ENCODE measurements around the gene OLFML1. TPM values are rescaled to one million over a fixed set of nuclear protein-coding genes. Genes with fewer than 3 reads are reported as not detected.

Gene OLFML1
- total and polyA plus RNA-seq, 8 donors = 28.8 to 63.4 (median 45.3) TPM

- DNase-seq (peak in 1 of 4 donors; percentile 31), ATAC-seq (no peak)
- H3K36me3 ChIP-seq = no peaks in the 10 kb centered on the region
- peak overlapping the region; percentile 34 to 35 for H3K4me3 ChIP-seq
- intact Hi-C loops (cut with DNase I) = no loop called here
- peaks cover 0 to 8% of the 10 kb centered on the region in 2 donors for H3K27me3 ChIP-seq
- H3K4me1 ChIP-seq = peaks cover 0 to 6% of the 10 kb centered on the region in 2 donors
- H3K27ac ChIP-seq = peak overlapping the region in 1 of 2 donors; percentile 54
- H3K9me3 ChIP-seq = no peaks in the 10 kb centered on the region
- no peak for TF ChIP-seq CTCF (IDR thresholded peaks at IDR 0.05)
Measured at GRCh38 chr11:7486098-7486780, 933 bp downstream of the OLFML1 start.

DNA sequence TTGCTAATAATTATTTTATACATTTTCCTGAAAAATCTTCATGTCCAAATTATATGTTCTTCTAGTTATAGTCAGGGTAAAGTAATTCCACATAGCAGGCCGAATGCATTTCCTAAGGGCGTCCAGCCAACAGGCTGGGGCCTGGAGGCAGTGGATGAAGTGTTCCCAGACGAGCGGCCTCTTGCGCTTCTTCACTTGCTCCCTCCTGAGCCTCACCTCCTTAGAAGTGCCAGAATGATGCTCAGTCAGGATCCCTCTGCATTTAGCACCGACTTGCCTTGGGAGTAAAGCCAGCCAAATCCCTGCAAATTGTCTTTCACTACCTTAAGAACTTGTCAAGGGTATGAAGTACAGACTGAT lies 1.5 kb downstream of the OLFML1 start:
- Histone ChIP-seq H3K4me3 (peak overlapping the region; percentile 34 to 35), H3K4me1 (peaks cover 0 to 6% of the 10 kb centered on the region in 2 donors), H3K36me3 (no peaks in the 10 kb centered on the region), H3K27me3 (peaks cover 0 to 8% of the 10 kb centered on the region in 2 donors), H3K9me3 (no peaks in the 10 kb centered on the region), H3K27ac (no peak overlapping the region)
- ATAC-seq = no peak
- intact Hi-C loops (cut with DNase I) = no loop called here
- peak in 2 of 4 donors; percentile 53 to 67 for DNase-seq
- TF ChIP-seq CTCF (IDR thresholded peaks at IDR 0.05) = no peak

GRCh38 chr11:7487360-7487759 lies 2.1 kb downstream of the OLFML1 start:
- peak overlapping the region in 1 of 2 donors; percentile 34 for H3K4me3 ChIP-seq
- intact Hi-C loops (cut with DNase I) = no loop called here

GRCh38 chr11:7488681-7489080 lies 3.4 kb downstream of the OLFML1 start:
- H3K4me3 ChIP-seq = no peak overlapping the region
- no peaks in the 10 kb centered on the region for H3K36me3 ChIP-seq
- intact Hi-C loops (cut with DNase I) = no loop called here
- H3K27ac ChIP-seq = no peak overlapping the region
- no peak for DNase-seq
- TF ChIP-seq CTCF (IDR thresholded peaks at IDR 0.05) = no peak
- no peaks in the 10 kb centered on the region for H3K27me3 ChIP-seq
- peaks cover 0 to 6% of the 10 kb centered on the region in 2 donors for H3K4me1 ChIP-seq
- ATAC-seq = no peak
- no peaks in the 10 kb centered on the region for H3K9me3 ChIP-seq

More at GRCh38 chr11:7487360-7487759, 2.1 kb downstream of the OLFML1 start:
- Histone ChIP-seq H3K27me3 (peaks cover 0 to 8% of the 10 kb centered on the region in 2 donors), H3K27ac (no peak overlapping the region), H3K36me3 (no peaks in the 10 kb centered on the region), H3K4me1 (peaks cover 0 to 6% of the 10 kb centered on the region in 2 donors), H3K9me3 (no peaks in the 10 kb centered on the region)
- DNase-seq (no peak), ATAC-seq (no peak)
- no peak for TF ChIP-seq CTCF (IDR thresholded peaks at IDR 0.05)

DNA sequence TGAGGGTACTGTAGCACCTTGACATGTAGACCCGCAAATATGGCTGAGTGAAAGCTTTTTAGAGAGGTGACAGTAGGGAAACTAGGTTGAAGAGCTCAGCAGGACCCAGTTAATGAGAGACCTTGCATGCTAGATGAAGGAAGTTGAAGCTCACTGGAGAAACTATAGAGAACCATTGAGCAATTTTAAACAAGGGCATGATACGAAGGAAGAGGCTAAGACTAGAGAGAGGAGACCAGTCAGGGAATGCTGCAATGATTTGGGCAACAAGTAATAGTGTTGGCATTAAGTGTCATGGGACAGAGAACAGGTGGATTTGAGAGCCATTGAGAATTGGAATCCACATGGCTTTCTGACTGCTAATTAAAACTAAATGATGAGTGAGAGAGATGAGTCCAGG lies 4.1 kb downstream of the OLFML1 start:
- Histone ChIP-seq H3K27me3 (no peaks in the 10 kb centered on the region), H3K36me3 (no peaks in the 10 kb centered on the region), H3K4me3 (no peak overlapping the region), H3K27ac (no peak overlapping the region), H3K9me3 (no peaks in the 10 kb centered on the region), H3K4me1 (peaks cover 0 to 6% of the 10 kb centered on the region in 2 donors)
- TF ChIP-seq CTCF (IDR thresholded peaks at IDR 0.05) = no peak
- ATAC-seq (no peak), DNase-seq (no peak)
- intact Hi-C loops (cut with DNase I) = no loop called here

Data from left lung (tissue), 10 donors.